Mesendoderm (in vitro differentiated cells): Measurements from ENCODE around the gene HRH2. TPM values are rescaled to one million over a fixed set of nuclear protein-coding genes. Genes with fewer than 3 reads are reported as not detected.

ENCODE experiments used
- DNase-seq: peaks from one replicate; pipeline ENCODE4 v3.0.0; 2013
- H2AK5ac ChIP-seq: 2 replicates; pipeline ENCODE4 v1.6.1; 2013; ENCODE audit warnings: low read length, inconsistent platforms
- H2BK120ac ChIP-seq: 2 replicates; pipeline ENCODE4 v1.6.1; 2013; ENCODE audit warnings: low read depth, mild to moderate bottlenecking, low read length, moderate library complexity, mixed read lengths
- H2BK15ac ChIP-seq: replicated peaks from 2 replicates; pipeline ENCODE4 v1.6.1; 2013; ENCODE audit warnings: low read depth, mild to moderate bottlenecking, moderate library complexity
- H2BK5ac ChIP-seq: 2 replicates; pipeline ENCODE4 v1.6.1; 2013; ENCODE audit warnings: low read length, inconsistent platforms
- H3K18ac ChIP-seq: 2 replicates; pipeline ENCODE4 v1.6.1; 2013; ENCODE audit warnings: mild to moderate bottlenecking, low read length, mixed read lengths
- H3K23ac ChIP-seq: one replicate; pipeline ENCODE4 v1.6.1; 2013; ENCODE audit warnings: low read length
- H3K27ac ChIP-seq: 2 replicates; pipeline ENCODE4 v1.5.1; 2013; ENCODE audit warnings: low read depth, mild to moderate bottlenecking, inconsistent platforms, low read length, moderate library complexity
- H3K27me3 ChIP-seq: 2 replicates; pipeline ENCODE4 v1.6.1; 2013; ENCODE audit warnings: low read length, control low read depth, mild to moderate bottlenecking, inconsistent platforms; ENCODE audit not compliant: insufficient read depth, poor library complexity
- H3K36me3 ChIP-seq: 2 replicates; pipeline ENCODE4 v1.6.1; 2013; ENCODE audit warnings: low read length, inconsistent platforms; ENCODE audit not compliant: control insufficient read depth, insufficient read depth
- H3K4ac ChIP-seq: one replicate; pipeline ENCODE4 v1.6.1; 2013; ENCODE audit warnings: low read depth, mild to moderate bottlenecking, low read length, moderate library complexity
- H3K4me1 ChIP-seq: 2 replicates; pipeline ENCODE4 v1.6.1; 2013; ENCODE audit warnings: low read depth, low read length, inconsistent platforms; ENCODE audit not compliant: control insufficient read depth
- H3K4me2 ChIP-seq: 2 replicates; pipeline ENCODE4 v1.6.1; 2013; ENCODE audit warnings: low read length
- H3K4me3 ChIP-seq: 2 replicates; pipeline ENCODE4 v1.5.1; 2013; ENCODE audit warnings: mild to moderate bottlenecking, low read length
- H3K56ac ChIP-seq: one replicate; pipeline ENCODE4 v1.6.1; 2013; ENCODE audit warnings: low read length
- H3K79me1 ChIP-seq: 2 replicates; pipeline ENCODE4 v1.6.1; 2013; ENCODE audit warnings: low read length, inconsistent platforms
- H3K79me2 ChIP-seq: 2 replicates; pipeline ENCODE4 v1.6.1; 2013; ENCODE audit warnings: mild to moderate bottlenecking, low read length; ENCODE audit not compliant: control insufficient read depth, insufficient read depth
- H3K9ac ChIP-seq: 2 replicates; pipeline ENCODE4 v1.6.1; 2013; ENCODE audit warnings: low read length, inconsistent platforms
- H4K5ac ChIP-seq: one replicate; pipeline ENCODE4 v1.6.1; 2013; ENCODE audit warnings: low read length
- H4K8ac ChIP-seq: one replicate; pipeline ENCODE4 v1.6.1; 2013; ENCODE audit warnings: low read depth, mild to moderate bottlenecking, control low read depth, low read length, moderate library complexity
- WGBS: extraction: QIAGEN DNeasy Blood & Tissue Kit; methylation state at CpG from one replicate; pipeline ENCODE4 v1.1.7; 2013; ENCODE audit warnings: low lambda C conversion rate, missing lambda C conversion rate; ENCODE audit not compliant: insufficient coverage; ENCODE audit errors: extremely low coverage; 5-methylcytosine and 5-hydroxymethylcytosine counted together
- polyA plus RNA-seq, 2 experiments: library from polyadenylated mRNA; stranded (reverse); fragments of 200-250 nt; gene quantifications; one replicate each; pipeline ENCODE4 v1.2.3, GENCODE V29; 2013

The HRH2 gene
- 1.8 TPM for polyA plus RNA-seq (2013, experiment 1 of 2)
- 1.9 TPM for polyA plus RNA-seq (2013, experiment 2 of 2)

DNA sequence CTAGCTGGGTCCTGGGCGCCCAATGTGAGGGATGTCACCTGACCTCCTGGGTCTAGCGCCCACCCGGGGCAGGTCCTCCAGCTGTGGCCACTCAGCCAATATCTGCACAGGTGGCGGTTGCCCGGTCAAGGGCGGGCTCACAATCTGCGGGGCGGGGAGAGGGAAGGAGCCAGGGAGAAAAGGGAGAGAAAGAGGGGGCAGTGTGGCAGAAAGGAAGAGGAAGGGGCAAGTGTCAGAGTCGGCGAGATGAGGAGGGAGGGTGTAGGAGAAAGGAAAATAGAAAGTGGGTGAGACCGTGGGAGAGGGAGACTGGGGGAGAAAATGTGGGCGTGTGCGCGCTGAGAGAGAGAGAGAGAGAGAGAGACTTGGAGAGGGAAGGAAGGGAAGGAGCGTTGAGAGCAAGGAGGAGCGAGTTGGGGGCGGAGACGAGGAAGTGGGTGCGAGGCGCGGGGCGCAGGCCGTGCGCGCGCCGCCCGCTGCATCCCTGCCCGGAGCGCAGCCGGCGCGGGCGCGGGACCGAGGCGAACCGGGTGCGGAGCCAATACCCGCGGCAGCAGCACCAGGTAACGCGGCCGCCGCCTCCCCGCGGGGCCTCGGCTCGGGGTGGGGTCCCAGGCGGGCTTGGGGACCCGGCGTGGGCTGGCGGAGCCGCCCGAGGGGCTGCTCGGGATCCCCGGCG is at the start of gene HRH2:
Gene HRH2, plus strand, starts transcription at position 479 of the 679 bp plus-strand sequence. CDS start 25,163 bp downstream, outside the sequence.
- DNase-seq = peak; percentile 64
- Histone ChIP-seq H3K4me1 (no peaks in the 10 kb centered on the region), H3K56ac (peak within 1 kb of the TSS; percentile 73), H3K23ac (no peak within 1 kb of the TSS), H3K4me3 (peak within 1 kb of the TSS; percentile 52), H3K4ac (no peak within 1 kb of the TSS), H3K27ac (no peak within 1 kb of the TSS), H3K18ac (no peak within 1 kb of the TSS), H2BK120ac (no peak within 1 kb of the TSS), H3K36me3 (no peaks in the 10 kb centered on the region), H4K5ac (no peak within 1 kb of the TSS), H2BK15ac (no peak within 1 kb of the TSS), H3K9ac (peak within 1 kb of the TSS; percentile 60), H3K27me3 (no peaks in the 10 kb centered on the region), H3K4me2 (peak within 1 kb of the TSS; percentile 81), H2AK5ac (no peak within 1 kb of the TSS), H3K79me1 (no peaks in the 10 kb centered on the region), H2BK5ac (no peak within 1 kb of the TSS), H4K8ac (no peak within 1 kb of the TSS), H3K79me2 (no peaks in the 10 kb centered on the region)
- WGBS = no CpG with 5 or more reads among the region's 58 CpGs

DNA sequence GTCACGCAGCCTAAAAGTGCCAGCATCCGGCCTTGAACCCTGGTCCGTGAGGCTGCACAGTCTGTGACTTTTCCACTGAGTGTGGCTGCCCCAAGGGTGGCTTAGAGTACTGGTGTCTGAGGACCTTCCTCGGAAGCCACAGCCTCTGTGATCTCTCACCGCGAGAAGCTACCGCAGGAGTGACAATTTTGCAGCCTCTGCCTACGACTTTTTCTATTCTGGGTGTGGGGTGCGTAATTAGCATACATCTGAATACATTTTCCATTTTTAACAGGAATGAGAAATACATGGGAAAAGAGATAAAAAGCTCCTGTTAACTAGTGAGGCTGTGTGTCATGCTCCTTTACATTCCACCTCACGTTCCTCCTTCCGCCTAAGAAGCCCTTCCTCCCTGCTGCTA is 48.3 kb upstream of the HRH2 start:
- Histone ChIP-seq H2BK5ac (no peak overlapping the region), H2BK120ac (no peak overlapping the region), H3K4me2 (no peak overlapping the region), H3K18ac (no peak overlapping the region), H4K8ac (no peak overlapping the region), H2AK5ac (no peak overlapping the region), H3K27me3 (no peaks in the 10 kb centered on the region), H3K9ac (no peak overlapping the region), H3K27ac (no peak overlapping the region), H3K23ac (no peak overlapping the region), H4K5ac (no peak overlapping the region), H3K36me3 (no peaks in the 10 kb centered on the region), H3K79me1 (no peaks in the 10 kb centered on the region), H3K4ac (no peak overlapping the region), H3K4me3 (no peak overlapping the region), H2BK15ac (no peak overlapping the region), H3K4me1 (no peaks in the 10 kb centered on the region), H3K79me2 (no peaks in the 10 kb centered on the region), H3K56ac (no peak overlapping the region)
- WGBS = no CpG with 5 or more reads among the region's 11 CpGs
- DNase-seq = no peak

DNA sequence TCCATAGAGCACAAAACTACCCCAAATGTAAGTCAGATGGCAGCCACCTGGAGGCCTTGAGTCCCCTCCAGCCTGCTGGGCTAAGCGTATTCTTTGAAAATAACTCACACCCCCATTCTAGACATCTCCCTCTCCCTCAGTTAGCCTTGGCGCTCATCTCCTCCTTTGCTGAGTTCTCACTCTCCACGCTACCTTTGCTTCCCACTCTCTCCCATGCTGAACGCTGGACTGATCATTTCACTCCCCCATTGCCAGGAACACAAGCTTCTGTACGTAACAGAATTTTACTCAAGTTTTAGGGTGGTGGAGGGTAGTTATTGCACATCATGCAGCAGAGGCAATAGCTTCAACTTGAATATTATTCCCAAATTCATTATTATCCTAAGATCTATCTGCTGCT is 47.5 kb upstream of the HRH2 start:
- no peak overlapping the region for H4K5ac ChIP-seq
- no peak overlapping the region for H3K18ac ChIP-seq
- no peak overlapping the region for H3K4me3 ChIP-seq
- H3K4ac ChIP-seq = no peak overlapping the region
- no peak overlapping the region for H4K8ac ChIP-seq
- H3K56ac ChIP-seq = no peak overlapping the region
- H3K23ac ChIP-seq = no peak overlapping the region
- H2BK120ac ChIP-seq = no peak overlapping the region
- no peak overlapping the region for H3K4me2 ChIP-seq
- H2AK5ac ChIP-seq = no peak overlapping the region
- no peak overlapping the region for H2BK15ac ChIP-seq
- H3K27me3 ChIP-seq = no peaks in the 10 kb centered on the region
- H2BK5ac ChIP-seq = no peak overlapping the region
- H3K4me1 ChIP-seq = no peaks in the 10 kb centered on the region
- H3K36me3 ChIP-seq = no peaks in the 10 kb centered on the region
- H3K27ac ChIP-seq = no peak overlapping the region
- WGBS = no CpG with 5 or more reads among the region's 5 CpGs
- no peak for DNase-seq
- no peak overlapping the region for H3K9ac ChIP-seq
- H3K79me2 ChIP-seq = no peaks in the 10 kb centered on the region
- no peaks in the 10 kb centered on the region for H3K79me1 ChIP-seq

- Histone ChIP-seq H3K36me3 (no peaks in the 10 kb centered on the region), H2AK5ac (no peak overlapping the region), H3K23ac (no peak overlapping the region), H3K79me2 (no peaks in the 10 kb centered on the region), H2BK15ac (no peak overlapping the region), H3K18ac (no peak overlapping the region), H3K27ac (no peak overlapping the region), H3K4ac (no peak overlapping the region), H3K4me1 (no peaks in the 10 kb centered on the region), H3K79me1 (no peaks in the 10 kb centered on the region), H4K8ac (no peak overlapping the region), H3K4me3 (no peak overlapping the region), H3K56ac (no peak overlapping the region), H4K5ac (no peak overlapping the region), H3K27me3 (no peaks in the 10 kb centered on the region), H3K9ac (no peak overlapping the region), H3K4me2 (no peak overlapping the region), H2BK5ac (no peak overlapping the region), H2BK120ac (no peak overlapping the region)
- DNase-seq = no peak
- WGBS = no CpG with 5 or more reads among the region's 3 CpGs
Observed at GRCh38 chr5:175610898-175611297, 47.0 kb upstream of the HRH2 start.

DNA sequence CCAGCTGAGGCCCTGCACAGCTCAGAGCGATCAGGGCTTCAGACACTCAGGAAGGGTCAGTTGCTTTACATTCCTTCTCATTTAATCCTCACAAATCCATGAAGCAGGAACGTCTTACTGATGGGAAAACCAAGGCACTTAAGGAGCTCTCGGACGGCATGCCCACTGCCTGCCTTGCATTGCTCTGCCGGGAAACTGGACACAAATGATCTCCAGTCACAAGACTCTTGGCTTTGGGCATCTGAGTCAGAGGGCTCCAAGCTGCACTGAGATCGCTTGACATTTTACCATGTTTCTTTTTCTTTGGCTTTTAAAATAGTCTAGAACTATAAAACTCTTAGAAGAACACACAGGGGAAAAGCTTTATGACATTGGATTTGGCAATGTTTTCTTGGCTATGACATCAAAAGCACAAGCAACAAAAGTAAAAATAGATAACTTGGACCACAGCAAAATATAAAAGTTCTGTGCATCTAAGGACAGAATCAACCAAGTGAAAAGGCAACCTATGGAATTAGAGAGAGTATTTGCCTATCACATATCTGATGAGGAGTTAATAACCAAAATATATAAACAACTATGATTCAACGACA is 43.6 kb upstream of the HRH2 start:
- H3K56ac ChIP-seq = no peak overlapping the region
- H3K23ac ChIP-seq = no peak overlapping the region
- no peak overlapping the region for H4K8ac ChIP-seq
- H3K27me3 ChIP-seq = no peaks in the 10 kb centered on the region
- no peak overlapping the region for H3K18ac ChIP-seq
- WGBS = no CpG with 5 or more reads among the region's 7 CpGs
- no peaks in the 10 kb centered on the region for H3K79me2 ChIP-seq
- no peak overlapping the region for H2BK5ac ChIP-seq
- no peak overlapping the region for H3K4ac ChIP-seq
- H3K36me3 ChIP-seq = no peaks in the 10 kb centered on the region
- no peak overlapping the region for H3K9ac ChIP-seq
- no peaks in the 10 kb centered on the region for H3K4me1 ChIP-seq
- no peak overlapping the region for H2BK120ac ChIP-seq
- no peak overlapping the region for H4K5ac ChIP-seq
- no peak for DNase-seq
- no peak overlapping the region for H2BK15ac ChIP-seq
- no peak overlapping the region for H3K4me3 ChIP-seq
- H3K4me2 ChIP-seq = no peak overlapping the region
- no peak overlapping the region for H3K27ac ChIP-seq
- no peaks in the 10 kb centered on the region for H3K79me1 ChIP-seq
- H2AK5ac ChIP-seq = no peak overlapping the region
